GM12875 (cell line): ENCODE results near the gene TEKT5.

ENCODE experiments used
- H3K4me3 ChIP-seq: one replicate; pipeline ENCODE4 v1.5.1; 2011; ENCODE audit warnings: low read depth, low read length, control low read depth
- CTCF ChIP-seq: IDR thresholded peaks from 2 replicates; pipeline ENCODE4 v1.5.1; 2011; ENCODE audit warnings: low read depth, mild to moderate bottlenecking, control low read depth, inconsistent platforms, low read length, moderate library complexity, borderline replicate concordance; ENCODE audit not compliant: insufficient read depth

Gene TEKT5

GRCh38 chr16:10580883-10581247, 113.9 kb downstream of the TEKT5 start:
- no peak for TF ChIP-seq CTCF
- H3K4me3 ChIP-seq = no peak overlapping the region

- peak within 1 kb of the TSS; percentile 22 for H3K4me3 ChIP-seq
- peak; percentile 39; the same call in 1 of the 2 replicates for TF ChIP-seq CTCF
Observed at GRCh38 chr16:10579965-10580882, 114.5 kb downstream of the TEKT5 start, which contains the start of gene EMP2. Gene EMP2 (minus strand): TSS chr16:10580598. CDS start chr16:10547617, 32,981 bp downstream.

- no peak for TF ChIP-seq CTCF
- H3K4me3 ChIP-seq = no peak overlapping the region
Observed at GRCh38 chr16:10579575-10579964, 115.2 kb downstream of the TEKT5 start.

- H3K4me3 ChIP-seq = no peak overlapping the region
- TF ChIP-seq CTCF = no peak
Observed at GRCh38 chr16:10578474-10579316, 116.0 kb downstream of the TEKT5 start.
